MM.1S (cell line): Measurements from ENCODE around the gene PTPRK.

Experiments used
- CTCF ChIP-seq: fragments of 300-600 bp; sonication (generic); IDR thresholded peaks from 2 replicates; pipeline ENCODE4 v1.5.1; 2016; ENCODE audit warnings: antibody characterized with exemption, low read length, mixed read lengths
- EZH2 ChIP-seq: fragments of 300-600 bp; sonication (generic); optimal IDR thresholded peaks from 2 replicates; pipeline ENCODE3; 2017; ENCODE audit warnings: low read depth, mild to moderate bottlenecking, antibody characterized with exemption, low read length, mixed read lengths
- EZH2phosphoT487 ChIP-seq: fragments of 300-600 bp; sonication (generic); IDR thresholded peaks from 2 replicates; pipeline ENCODE4 v1.6.1; 2018; ENCODE audit warnings: antibody characterized with exemption, low read length

DNA sequence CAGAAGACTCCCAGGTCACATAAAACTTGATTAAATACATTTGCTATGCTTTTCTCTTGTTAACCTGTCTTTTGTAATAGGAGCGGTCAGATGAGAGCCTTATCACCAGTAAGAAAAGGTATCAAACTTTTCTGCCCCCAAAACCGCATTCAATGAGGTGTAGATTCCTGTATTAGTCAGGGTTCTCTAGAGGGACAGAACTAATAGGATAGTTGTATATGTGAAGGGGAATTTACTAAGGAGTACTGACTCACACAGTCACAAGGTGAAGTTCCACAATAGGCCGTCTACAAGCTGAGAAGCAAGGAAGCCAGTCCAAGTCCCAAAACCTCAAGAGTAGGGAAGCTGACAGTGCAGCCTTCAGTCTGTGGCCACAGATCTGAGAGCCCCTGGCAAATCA is 32.7 kb downstream of the PTPRK start:
- no peak for TF ChIP-seq CTCF
- no peak for TF ChIP-seq EZH2phosphoT487
- no peak for TF ChIP-seq EZH2
